ENCODE measurements around the gene DEDD. TPM values are rescaled to one million over a fixed set of nuclear protein-coding genes. Genes with fewer than 3 reads are reported as not detected.

DEDD gene
- total and polyA plus RNA-seq, 2 of the 13 experiments (the other 11 are each of a cell fraction or from before 2014, with no cell fraction given), result 12.6 to 27.8 TPM

DNA sequence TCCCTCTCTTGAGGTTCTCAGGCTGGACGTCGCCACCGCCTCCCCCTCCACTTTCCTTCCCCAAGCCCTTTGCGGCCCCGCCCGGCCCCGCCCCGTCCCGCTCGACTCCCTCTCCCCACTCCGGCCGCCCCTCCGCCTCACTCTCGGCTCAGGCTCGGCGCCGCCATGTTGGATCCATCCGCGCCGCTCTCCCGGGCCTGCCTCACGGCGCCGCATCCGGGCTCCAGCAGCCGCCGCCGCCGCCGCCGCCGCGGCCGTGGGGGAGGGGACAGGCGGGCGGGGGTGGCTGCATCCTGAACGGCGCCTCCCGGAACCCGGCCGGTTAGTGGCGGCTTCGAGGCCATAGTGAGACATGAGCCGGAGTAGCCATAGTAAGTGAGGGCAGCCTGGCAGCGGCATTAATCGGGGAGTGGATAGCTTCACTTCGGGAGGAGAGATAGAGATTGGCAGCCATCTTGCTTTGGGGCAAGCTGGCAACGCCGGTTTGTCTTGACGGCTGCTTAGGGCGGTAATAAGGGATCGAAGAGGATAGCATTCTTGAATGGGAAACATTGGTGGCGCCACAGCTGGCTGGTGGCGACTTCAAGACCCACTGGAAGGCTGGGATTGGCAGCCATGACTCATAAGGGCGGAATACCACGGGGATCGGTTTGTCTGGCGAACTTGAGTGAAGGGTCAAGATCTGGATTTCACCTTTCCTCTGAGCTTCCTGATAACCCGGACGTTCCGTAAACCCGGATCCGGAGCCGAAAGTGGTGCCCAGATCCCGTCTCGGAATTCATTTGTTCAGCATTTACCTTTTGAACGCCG is at the start of gene DEDD (continued):
- no peak for TF ChIP-seq HOXA5 (CRISPR knock-in tag; IDR thresholded peaks at IDR 0.05)
- TF ChIP-seq NFRKB (IDR thresholded peaks at IDR 0.05), result peak; percentile 53
- TF ChIP-seq ZSCAN21 (CRISPR knock-in tag; IDR thresholded peaks at IDR 0.05; ENCODE audit: borderline replicate concordance), result no peak
- TF ChIP-seq TOE1 (CRISPR knock-in tag; IDR thresholded peaks at IDR 0.05), result no peak
- TF ChIP-seq, protein P1, sequence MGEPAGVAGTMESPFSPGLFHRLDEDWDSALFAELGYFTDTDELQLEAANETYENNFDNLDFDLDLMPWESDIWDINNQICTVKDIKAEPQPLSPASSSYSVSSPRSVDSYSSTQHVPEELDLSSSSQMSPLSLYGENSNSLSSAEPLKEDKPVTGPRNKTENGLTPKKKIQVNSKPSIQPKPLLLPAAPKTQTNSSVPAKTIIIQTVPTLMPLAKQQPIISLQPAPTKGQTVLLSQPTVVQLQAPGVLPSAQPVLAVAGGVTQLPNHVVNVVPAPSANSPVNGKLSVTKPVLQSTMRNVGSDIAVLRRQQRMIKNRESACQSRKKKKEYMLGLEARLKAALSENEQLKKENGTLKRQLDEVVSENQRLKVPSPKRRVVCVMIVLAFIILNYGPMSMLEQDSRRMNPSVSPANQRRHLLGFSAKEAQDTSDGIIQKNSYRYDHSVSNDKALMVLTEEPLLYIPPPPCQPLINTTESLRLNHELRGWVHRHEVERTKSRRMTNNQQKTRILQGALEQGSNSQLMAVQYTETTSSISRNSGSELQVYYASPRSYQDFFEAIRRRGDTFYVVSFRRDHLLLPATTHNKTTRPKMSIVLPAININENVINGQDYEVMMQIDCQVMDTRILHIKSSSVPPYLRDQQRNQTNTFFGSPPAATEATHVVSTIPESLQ (CRISPR knock-in tag; conservative IDR thresholded peaks at IDR 0.05), result 0 out of 2 replicates have a peak, but pooled peaks have one; percentile 34
- TF ChIP-seq ZNF431 (CRISPR knock-in tag; IDR thresholded peaks at IDR 0.05; ENCODE audit: borderline replicate concordance, low read depth), result peak; percentile 55; the same call in 1 of the 2 replicates
- TF ChIP-seq NFE2L1 (CRISPR knock-in tag; IDR thresholded peaks at IDR 0.05; ENCODE audit: borderline replicate concordance), result no peak
- no peak for TF ChIP-seq JDP2 (CRISPR knock-in tag; IDR thresholded peaks at IDR 0.05; ENCODE audit: borderline replicate concordance)
- TF ChIP-seq RXRB (CRISPR knock-in tag; IDR thresholded peaks at IDR 0.05; ENCODE audit: borderline replicate concordance), result no peak; the same call in 1 of the 2 replicates
- TF ChIP-seq, protein P2, sequence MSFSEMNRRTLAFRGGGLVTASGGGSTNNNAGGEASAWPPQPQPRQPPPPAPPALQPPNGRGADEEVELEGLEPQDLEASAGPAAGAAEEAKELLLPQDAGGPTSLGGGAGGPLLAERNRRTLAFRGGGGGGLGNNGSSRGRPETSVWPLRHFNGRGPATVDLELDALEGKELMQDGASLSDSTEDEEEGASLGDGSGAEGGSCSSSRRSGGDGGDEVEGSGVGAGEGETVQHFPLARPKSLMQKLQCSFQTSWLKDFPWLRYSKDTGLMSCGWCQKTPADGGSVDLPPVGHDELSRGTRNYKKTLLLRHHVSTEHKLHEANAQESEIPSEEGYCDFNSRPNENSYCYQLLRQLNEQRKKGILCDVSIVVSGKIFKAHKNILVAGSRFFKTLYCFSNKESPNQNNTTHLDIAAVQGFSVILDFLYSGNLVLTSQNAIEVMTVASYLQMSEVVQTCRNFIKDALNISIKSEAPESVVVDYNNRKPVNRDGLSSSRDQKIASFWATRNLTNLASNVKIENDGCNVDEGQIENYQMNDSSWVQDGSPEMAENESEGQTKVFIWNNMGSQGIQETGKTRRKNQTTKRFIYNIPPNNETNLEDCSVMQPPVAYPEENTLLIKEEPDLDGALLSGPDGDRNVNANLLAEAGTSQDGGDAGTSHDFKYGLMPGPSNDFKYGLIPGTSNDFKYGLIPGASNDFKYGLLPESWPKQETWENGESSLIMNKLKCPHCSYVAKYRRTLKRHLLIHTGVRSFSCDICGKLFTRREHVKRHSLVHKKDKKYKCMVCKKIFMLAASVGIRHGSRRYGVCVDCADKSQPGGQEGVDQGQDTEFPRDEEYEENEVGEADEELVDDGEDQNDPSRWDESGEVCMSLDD (CRISPR knock-in tag; IDR thresholded peaks at IDR 0.05; ENCODE audit: borderline replicate concordance), result no peak
- no peak for TF ChIP-seq ZNF34 (CRISPR knock-in tag; IDR thresholded peaks at IDR 0.05; ENCODE audit: borderline replicate concordance)
- peak; percentile 49 for TF ChIP-seq XRCC5 (optimal IDR thresholded peaks at IDR 0.05; ENCODE audit: low read length)
- TF ChIP-seq, protein P3, sequence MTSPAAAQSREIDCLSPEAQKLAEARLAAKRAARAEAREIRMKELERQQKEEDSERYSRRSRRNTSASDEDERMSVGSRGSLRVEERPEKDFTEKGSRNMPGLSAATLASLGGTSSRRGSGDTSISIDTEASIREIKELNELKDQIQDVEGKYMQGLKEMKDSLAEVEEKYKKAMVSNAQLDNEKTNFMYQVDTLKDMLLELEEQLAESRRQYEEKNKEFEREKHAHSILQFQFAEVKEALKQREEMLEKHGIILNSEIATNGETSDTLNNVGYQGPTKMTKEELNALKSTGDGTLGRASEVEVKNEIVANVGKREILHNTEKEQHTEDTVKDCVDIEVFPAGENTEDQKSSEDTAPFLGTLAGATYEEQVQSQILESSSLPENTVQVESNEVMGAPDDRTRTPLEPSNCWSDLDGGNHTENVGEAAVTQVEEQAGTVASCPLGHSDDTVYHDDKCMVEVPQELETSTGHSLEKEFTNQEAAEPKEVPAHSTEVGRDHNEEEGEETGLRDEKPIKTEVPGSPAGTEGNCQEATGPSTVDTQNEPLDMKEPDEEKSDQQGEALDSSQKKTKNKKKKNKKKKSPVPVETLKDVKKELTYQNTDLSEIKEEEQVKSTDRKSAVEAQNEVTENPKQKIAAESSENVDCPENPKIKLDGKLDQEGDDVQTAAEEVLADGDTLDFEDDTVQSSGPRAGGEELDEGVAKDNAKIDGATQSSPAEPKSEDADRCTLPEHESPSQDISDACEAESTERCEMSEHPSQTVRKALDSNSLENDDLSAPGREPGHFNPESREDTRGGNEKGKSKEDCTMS (CRISPR knock-in tag; conservative IDR thresholded peaks at IDR 0.05), result no peak
- no peak for TF ChIP-seq ZNF20 (CRISPR knock-in tag; IDR thresholded peaks at IDR 0.05)
- no peak for TF ChIP-seq KDM4B (CRISPR knock-in tag; IDR thresholded peaks at IDR 0.05)
- TF ChIP-seq, protein P4, sequence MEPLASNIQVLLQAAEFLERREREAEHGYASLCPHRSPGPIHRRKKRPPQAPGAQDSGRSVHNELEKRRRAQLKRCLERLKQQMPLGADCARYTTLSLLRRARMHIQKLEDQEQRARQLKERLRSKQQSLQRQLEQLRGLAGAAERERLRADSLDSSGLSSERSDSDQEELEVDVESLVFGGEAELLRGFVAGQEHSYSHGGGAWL (CRISPR knock-in tag; IDR thresholded peaks at IDR 0.05), result no peak
- TF ChIP-seq ARNTL (CRISPR knock-in tag; IDR thresholded peaks at IDR 0.05), result no peak
- TF ChIP-seq, protein P5, sequence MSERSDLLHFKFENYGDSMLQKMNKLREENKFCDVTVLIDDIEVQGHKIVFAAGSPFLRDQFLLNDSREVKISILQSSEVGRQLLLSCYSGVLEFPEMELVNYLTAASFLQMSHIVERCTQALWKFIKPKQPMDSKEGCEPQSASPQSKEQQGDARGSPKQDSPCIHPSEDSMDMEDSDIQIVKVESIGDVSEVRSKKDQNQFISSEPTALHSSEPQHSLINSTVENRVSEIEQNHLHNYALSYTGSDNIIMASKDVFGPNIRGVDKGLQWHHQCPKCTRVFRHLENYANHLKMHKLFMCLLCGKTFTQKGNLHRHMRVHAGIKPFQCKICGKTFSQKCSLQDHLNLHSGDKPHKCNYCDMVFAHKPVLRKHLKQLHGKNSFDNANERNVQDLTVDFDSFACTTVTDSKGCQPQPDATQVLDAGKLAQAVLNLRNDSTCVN (CRISPR knock-in tag; IDR thresholded peaks at IDR 0.05; ENCODE audit: borderline replicate concordance), result peak; percentile 84; the same call in 1 of the 2 replicates
- no peak for TF ChIP-seq ZNF724P (CRISPR knock-in tag; IDR thresholded peaks at IDR 0.05; ENCODE audit: borderline replicate concordance)
- no peak for TF ChIP-seq ZNF878 (CRISPR knock-in tag; IDR thresholded peaks at IDR 0.05)

Measured in HepG2 (cell line).